Stimulated activated CD4-positive, alpha-beta T cell treated with anti-CD3 and anti-CD28 coated beads, Interleukin-4, amount 100 ng/mL, for 1 hour (primary cell): ENCODE data around the gene THSD7B.
"Not testable (repeated sequence)": the region's sequence is repeated elsewhere in the genome, so short reads cannot be mapped to it uniquely, and the experiment has no call there.

Source experiments
- DNase-seq: peaks from one replicate; pipeline ENCODE4 v3.0.0-alpha.2; 2020

The THSD7B gene

GRCh38 chr2:136962105-136962725, 196.9 kb downstream of the THSD7B start:
- DNase-seq, result no peak

- no peak for DNase-seq
These were observed 201.1 kb downstream of the THSD7B start for GRCh38 chr2:136966485-136966884.

- no peak for DNase-seq
These were observed 215.0 kb downstream of the THSD7B start for GRCh38 chr2:136980303-136980702.

- DNase-seq, result not testable (repeated sequence)
These were observed 216.3 kb downstream of the THSD7B start for GRCh38 chr2:136981689-136982088.

- no peak for DNase-seq
These were observed 219.7 kb downstream of the THSD7B start for GRCh38 chr2:136985044-136985443.

- DNase-seq, result no peak
These were observed 221.4 kb downstream of the THSD7B start for GRCh38 chr2:136986605-136987221.

GRCh38 chr2:136990316-136990715, 225.0 kb downstream of the THSD7B start:
- no peak for DNase-seq

- no peak for DNase-seq
These were observed 229.4 kb downstream of the THSD7B start for GRCh38 chr2:136994793-136995192.

- DNase-seq, result no peak
These were observed 232.2 kb downstream of the THSD7B start for GRCh38 chr2:136997557-136997956.

GRCh38 chr2:137000811-137001210, 235.5 kb downstream of the THSD7B start:
- no peak for DNase-seq

GRCh38 chr2:137002896-137003295, 237.6 kb downstream of the THSD7B start:
- no peak for DNase-seq

- DNase-seq, result no peak
These were observed 239.9 kb downstream of the THSD7B start for GRCh38 chr2:137005210-137005609.

- no peak for DNase-seq
These were observed 242.6 kb downstream of the THSD7B start for GRCh38 chr2:137007938-137008337.

GRCh38 chr2:137009953-137010352, 244.6 kb downstream of the THSD7B start:
- no peak for DNase-seq

- DNase-seq, result no peak
These were observed 255.3 kb downstream of the THSD7B start for GRCh38 chr2:137020452-137021196.

GRCh38 chr2:137021763-137022162, 256.4 kb downstream of the THSD7B start:
- no peak for DNase-seq

- no peak for DNase-seq
These were observed 257.9 kb downstream of the THSD7B start for GRCh38 chr2:137023205-137023604.

GRCh38 chr2:137031731-137032130, 266.4 kb downstream of the THSD7B start:
- no peak for DNase-seq

- DNase-seq, result no peak
These were observed 271.3 kb downstream of the THSD7B start for GRCh38 chr2:137036619-137037018.

GRCh38 chr2:137039482-137040152, 274.3 kb downstream of the THSD7B start:
- DNase-seq, result no peak

GRCh38 chr2:137047369-137047768, 282.0 kb downstream of the THSD7B start:
- DNase-seq, result no peak

- DNase-seq, result no peak
These were observed 283.1 kb downstream of the THSD7B start for GRCh38 chr2:137048455-137048854.

GRCh38 chr2:137049518-137049917, 284.2 kb downstream of the THSD7B start:
- no peak for DNase-seq

- no peak for DNase-seq
These were observed 285.6 kb downstream of the THSD7B start for GRCh38 chr2:137050949-137051348.
